Measurements from ENCODE around the gene FGF14. TPM values are rescaled to one million over a fixed set of nuclear protein-coding genes. Genes with fewer than 3 reads are reported as not detected.
"Not testable (repeated sequence)": the region's sequence is repeated elsewhere in the genome, so short reads cannot be mapped to it uniquely, and the experiment has no call there.

Gene FGF14
- total RNA-seq, 1 donor from 2014 or later: 0.23 TPM

DNA sequence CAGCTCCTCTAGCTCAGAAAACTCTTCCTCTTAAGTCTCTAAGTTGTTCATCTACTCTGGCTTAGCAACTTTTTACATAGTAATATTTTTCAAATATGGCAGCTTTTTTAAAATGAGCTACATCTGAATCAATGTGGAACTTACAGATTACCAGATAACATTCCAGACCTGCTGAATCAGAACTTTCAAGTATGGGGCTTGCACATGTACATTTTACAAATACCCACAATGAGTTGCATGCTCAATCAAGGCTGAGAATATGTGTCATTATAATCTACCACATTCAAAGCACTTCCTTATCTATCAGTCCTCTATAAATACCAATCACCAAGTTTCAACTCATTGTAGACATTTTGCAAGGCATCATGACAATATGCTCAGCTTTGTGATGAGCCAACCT is 383.1 kb downstream of the FGF14 start:
- peaks cover 6% of the 10 kb centered on the region for H3K9me3 ChIP-seq (ENCODE audit: insufficient read depth, low read depth, low read length)
- H3K4me3 ChIP-seq (ENCODE audit: insufficient read depth, low read depth, low read length): no peak overlapping the region
- no peak overlapping the region for H3K9ac ChIP-seq (ENCODE audit: low read length)
- H3K4me2 ChIP-seq (ENCODE audit: low read length): no peak overlapping the region
- Mint-ChIP-seq H3K4me1 (ENCODE audit: low read depth, unreplicated experiment) (peaks cover 21% of the 10 kb centered on the region), H3K27me3 (ENCODE audit: low read depth, unreplicated experiment) (no peaks in the 10 kb centered on the region), H3K36me3 (ENCODE audit: low read depth, unreplicated experiment) (peaks cover 6% of the 10 kb centered on the region), H3K9me3 (ENCODE audit: unreplicated experiment) (peaks cover 20% of the 10 kb centered on the region), H3K27ac (ENCODE audit: unreplicated experiment) (peak overlapping the region; percentile 68), H3K4me3 (ENCODE audit: unreplicated experiment) (no peak overlapping the region)
- TF ChIP-seq, protein P1, sequence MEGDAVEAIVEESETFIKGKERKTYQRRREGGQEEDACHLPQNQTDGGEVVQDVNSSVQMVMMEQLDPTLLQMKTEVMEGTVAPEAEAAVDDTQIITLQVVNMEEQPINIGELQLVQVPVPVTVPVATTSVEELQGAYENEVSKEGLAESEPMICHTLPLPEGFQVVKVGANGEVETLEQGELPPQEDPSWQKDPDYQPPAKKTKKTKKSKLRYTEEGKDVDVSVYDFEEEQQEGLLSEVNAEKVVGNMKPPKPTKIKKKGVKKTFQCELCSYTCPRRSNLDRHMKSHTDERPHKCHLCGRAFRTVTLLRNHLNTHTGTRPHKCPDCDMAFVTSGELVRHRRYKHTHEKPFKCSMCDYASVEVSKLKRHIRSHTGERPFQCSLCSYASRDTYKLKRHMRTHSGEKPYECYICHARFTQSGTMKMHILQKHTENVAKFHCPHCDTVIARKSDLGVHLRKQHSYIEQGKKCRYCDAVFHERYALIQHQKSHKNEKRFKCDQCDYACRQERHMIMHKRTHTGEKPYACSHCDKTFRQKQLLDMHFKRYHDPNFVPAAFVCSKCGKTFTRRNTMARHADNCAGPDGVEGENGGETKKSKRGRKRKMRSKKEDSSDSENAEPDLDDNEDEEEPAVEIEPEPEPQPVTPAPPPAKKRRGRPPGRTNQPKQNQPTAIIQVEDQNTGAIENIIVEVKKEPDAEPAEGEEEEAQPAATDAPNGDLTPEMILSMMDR (IDR thresholded peaks at IDR 0.05; ENCODE audit: insufficient read depth, low read depth, low read length): no peak
- TF ChIP-seq EZH2 (IDR thresholded peaks at IDR 0.05; ENCODE audit: insufficient read depth, low read length): no peak
- H3K79me2 ChIP-seq (ENCODE audit: insufficient read depth, low read length): no peaks in the 10 kb centered on the region
- H3K36me3 ChIP-seq (ENCODE audit: insufficient read depth, low read length): no peaks in the 10 kb centered on the region
- H2AFZ ChIP-seq (ENCODE audit: low read depth, low read length): no peak overlapping the region
- peaks cover 7% of the 10 kb centered on the region for H3K4me1 ChIP-seq (ENCODE audit: insufficient read depth, low read length)
- FAIRE-seq (no peak), DNase-seq (ENCODE audit: low read depth) (peak; percentile 6)
- no peak overlapping the region for H3K27ac ChIP-seq (ENCODE audit: low read depth, low read length)
- no peaks in the 10 kb centered on the region for H3K27me3 ChIP-seq (ENCODE audit: insufficient read depth, low read length)
- no peaks in the 10 kb centered on the region for H4K20me1 ChIP-seq (ENCODE audit: insufficient read depth, low read length)

DNA sequence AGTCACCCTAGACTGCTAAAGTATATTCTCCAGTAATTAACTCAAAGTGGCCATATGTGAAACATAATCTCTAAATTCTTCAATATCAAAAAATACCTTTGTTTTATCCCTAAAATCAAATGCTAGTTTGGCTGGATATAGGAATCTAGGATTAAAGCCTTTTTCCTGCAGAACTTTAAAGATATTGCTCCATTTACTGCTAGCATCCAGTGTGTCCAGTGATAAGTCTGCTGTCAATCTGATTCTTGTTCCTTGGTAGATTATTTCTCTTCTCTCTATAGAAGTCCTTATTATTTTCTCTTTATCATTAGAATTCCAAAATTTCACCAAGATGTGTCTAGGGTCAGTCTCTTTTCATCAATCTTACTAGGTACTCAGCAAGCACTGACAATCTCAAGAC is 384.6 kb downstream of the FGF14 start:
- DNase-seq (ENCODE audit: low read depth): no peak
- Histone ChIP-seq H4K20me1 (ENCODE audit: insufficient read depth, low read length) (no peaks in the 10 kb centered on the region), H3K4me2 (ENCODE audit: low read length) (no peak overlapping the region), H3K27ac (ENCODE audit: low read depth, low read length) (no peak overlapping the region), H3K4me1 (ENCODE audit: insufficient read depth, low read length) (peaks cover 7% of the 10 kb centered on the region), H3K4me3 (ENCODE audit: insufficient read depth, low read depth, low read length) (no peak overlapping the region), H3K27me3 (ENCODE audit: insufficient read depth, low read length) (no peaks in the 10 kb centered on the region), H2AFZ (ENCODE audit: low read depth, low read length) (no peak overlapping the region), H3K36me3 (ENCODE audit: insufficient read depth, low read length) (no peaks in the 10 kb centered on the region), H3K79me2 (ENCODE audit: insufficient read depth, low read length) (no peaks in the 10 kb centered on the region), H3K9ac (ENCODE audit: low read length) (no peak overlapping the region), H3K9me3 (ENCODE audit: insufficient read depth, low read depth, low read length) (peaks cover 6% of the 10 kb centered on the region)
- Mint-ChIP-seq H3K36me3 (ENCODE audit: low read depth, unreplicated experiment) (peaks cover 6% of the 10 kb centered on the region), H3K4me3 (ENCODE audit: unreplicated experiment) (no peak overlapping the region), H3K27ac (ENCODE audit: unreplicated experiment) (no peak overlapping the region), H3K4me1 (ENCODE audit: low read depth, unreplicated experiment) (peaks cover 21% of the 10 kb centered on the region), H3K9me3 (ENCODE audit: unreplicated experiment) (peaks cover 20% of the 10 kb centered on the region), H3K27me3 (ENCODE audit: low read depth, unreplicated experiment) (no peaks in the 10 kb centered on the region)
- FAIRE-seq: no peak
- TF ChIP-seq, protein P1 (IDR thresholded peaks at IDR 0.05; ENCODE audit: insufficient read depth, low read depth, low read length): no peak
- TF ChIP-seq EZH2 (IDR thresholded peaks at IDR 0.05; ENCODE audit: insufficient read depth, low read length): no peak

DNA sequence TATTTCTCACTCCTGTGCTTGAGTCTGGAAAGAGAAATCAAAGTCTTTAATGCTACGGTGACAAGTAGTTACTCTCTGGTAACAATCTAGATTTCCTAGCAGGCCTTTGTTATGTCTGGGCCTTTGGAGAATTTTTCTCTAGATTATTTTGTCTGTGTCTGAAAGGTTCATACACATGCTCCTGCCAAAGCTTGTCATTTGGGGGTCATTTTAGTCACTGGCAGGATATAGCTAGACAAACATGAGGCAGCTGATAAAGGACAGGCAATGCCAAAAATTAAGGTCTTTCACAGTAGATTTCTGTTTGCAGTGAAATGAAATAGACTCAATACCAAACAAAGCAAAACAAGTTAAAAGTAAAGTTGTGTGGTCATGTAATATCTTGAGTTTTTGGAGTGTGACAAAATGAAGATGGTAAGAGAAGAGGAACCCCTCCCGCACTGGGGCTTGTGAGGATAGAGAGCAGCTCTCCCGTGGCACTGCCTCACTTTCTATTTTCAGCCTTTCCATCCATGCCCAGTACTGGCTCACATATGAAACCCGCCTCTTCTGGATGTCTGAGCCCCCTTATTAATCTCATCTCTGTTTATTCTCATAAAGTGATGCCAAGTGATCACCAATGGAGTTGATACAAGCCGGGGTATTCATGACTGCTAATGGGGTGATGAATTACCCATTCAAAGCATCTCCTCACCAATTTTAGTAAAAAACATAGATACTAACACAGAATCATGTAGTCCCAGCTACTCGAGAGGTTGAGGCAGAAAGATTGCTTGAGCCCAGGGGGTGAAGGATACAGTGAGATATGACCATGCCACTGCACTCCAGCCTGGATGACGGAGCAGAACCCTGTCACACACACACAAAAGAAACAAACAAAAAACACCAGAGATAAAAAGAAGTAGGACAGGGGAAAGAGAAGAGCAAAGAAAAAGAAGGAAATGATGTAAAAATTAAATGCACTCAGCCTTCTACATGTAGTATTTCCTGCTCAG is 389.3 kb downstream of the FGF14 start:
- no peak overlapping the region for H3K27ac Mint-ChIP-seq (ENCODE audit: unreplicated experiment)
- H3K9me3 Mint-ChIP-seq (ENCODE audit: unreplicated experiment): peaks cover 10% of the 10 kb centered on the region
- Histone ChIP-seq H3K4me1 (ENCODE audit: insufficient read depth, low read length) (no peaks in the 10 kb centered on the region), H3K79me2 (ENCODE audit: insufficient read depth, low read length) (no peaks in the 10 kb centered on the region), H3K4me3 (ENCODE audit: insufficient read depth, low read depth, low read length) (no peak overlapping the region), H3K27me3 (ENCODE audit: insufficient read depth, low read length) (no peaks in the 10 kb centered on the region), H4K20me1 (ENCODE audit: insufficient read depth, low read length) (no peaks in the 10 kb centered on the region), H3K4me2 (ENCODE audit: low read length) (no peak overlapping the region), H3K36me3 (ENCODE audit: insufficient read depth, low read length) (no peaks in the 10 kb centered on the region), H3K27ac (ENCODE audit: low read depth, low read length) (no peak overlapping the region), H3K9me3 (ENCODE audit: insufficient read depth, low read depth, low read length) (peaks cover 6% of the 10 kb centered on the region), H3K9ac (ENCODE audit: low read length) (no peak overlapping the region), H2AFZ (ENCODE audit: low read depth, low read length) (no peak overlapping the region)
- H3K27me3 Mint-ChIP-seq (ENCODE audit: low read depth, unreplicated experiment): peaks cover 3% of the 10 kb centered on the region
- H3K4me1 Mint-ChIP-seq (ENCODE audit: low read depth, unreplicated experiment): no peaks in the 10 kb centered on the region
- H3K4me3 Mint-ChIP-seq (ENCODE audit: unreplicated experiment): no peak overlapping the region
- peaks cover 2% of the 10 kb centered on the region for H3K36me3 Mint-ChIP-seq (ENCODE audit: low read depth, unreplicated experiment)
- TF ChIP-seq, protein P1 (IDR thresholded peaks at IDR 0.05; ENCODE audit: insufficient read depth, low read depth, low read length): no peak
- no peak for TF ChIP-seq EZH2 (IDR thresholded peaks at IDR 0.05; ENCODE audit: insufficient read depth, low read length)
- FAIRE-seq: no peak
- no peak for DNase-seq (ENCODE audit: low read depth)

DNA sequence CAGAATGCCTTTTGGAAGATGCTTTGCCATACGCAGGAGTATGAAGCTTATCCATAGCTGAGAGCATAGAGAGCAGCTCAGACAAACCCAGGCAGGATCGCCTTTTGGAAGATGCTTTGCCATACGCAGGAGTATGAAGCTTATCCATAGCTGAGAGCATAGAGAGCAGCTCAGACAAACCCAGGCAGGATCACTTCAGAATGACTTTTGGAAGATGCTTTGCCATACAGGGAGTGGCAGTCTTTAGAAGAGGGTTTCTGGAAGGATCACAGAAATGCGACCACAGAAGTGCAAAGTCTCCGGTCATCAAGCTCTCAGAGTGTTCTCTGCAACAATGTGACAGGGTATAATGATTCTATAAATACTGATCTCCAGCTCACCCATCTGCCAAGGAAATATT is 390.4 kb downstream of the FGF14 start:
- not testable (repeated sequence) for H3K4me1 ChIP-seq (ENCODE audit: insufficient read depth, low read length); H3K27me3 Mint-ChIP-seq (ENCODE audit: low read depth, unreplicated experiment); H3K9me3 Mint-ChIP-seq (ENCODE audit: unreplicated experiment); H4K20me1 ChIP-seq (ENCODE audit: insufficient read depth, low read length); H3K4me3 Mint-ChIP-seq (ENCODE audit: unreplicated experiment); H3K9ac ChIP-seq (ENCODE audit: low read length); H3K4me2 ChIP-seq (ENCODE audit: low read length); H3K9me3 ChIP-seq (ENCODE audit: insufficient read depth, low read depth, low read length); H3K4me3 ChIP-seq (ENCODE audit: insufficient read depth, low read depth, low read length); H3K27me3 ChIP-seq (ENCODE audit: insufficient read depth, low read length); DNase-seq (ENCODE audit: low read depth); H3K36me3 Mint-ChIP-seq (ENCODE audit: low read depth, unreplicated experiment); FAIRE-seq; H3K79me2 ChIP-seq (ENCODE audit: insufficient read depth, low read length); H3K27ac ChIP-seq (ENCODE audit: low read depth, low read length); H2AFZ ChIP-seq (ENCODE audit: low read depth, low read length); H3K36me3 ChIP-seq (ENCODE audit: insufficient read depth, low read length); H3K4me1 Mint-ChIP-seq (ENCODE audit: low read depth, unreplicated experiment); H3K27ac Mint-ChIP-seq (ENCODE audit: unreplicated experiment)

Measured in astrocyte (in vitro differentiated cells and primary cell).